ENCODE measurements around the gene TXNDC12.
A peak's percentile ranks its signal among the peaks of the same experiment; 100 is the strongest.
"Not testable (repeated sequence)": the region's sequence is repeated elsewhere in the genome, so short reads cannot be mapped to it uniquely, and the experiment has no call there.

TXNDC12 gene

DNA sequence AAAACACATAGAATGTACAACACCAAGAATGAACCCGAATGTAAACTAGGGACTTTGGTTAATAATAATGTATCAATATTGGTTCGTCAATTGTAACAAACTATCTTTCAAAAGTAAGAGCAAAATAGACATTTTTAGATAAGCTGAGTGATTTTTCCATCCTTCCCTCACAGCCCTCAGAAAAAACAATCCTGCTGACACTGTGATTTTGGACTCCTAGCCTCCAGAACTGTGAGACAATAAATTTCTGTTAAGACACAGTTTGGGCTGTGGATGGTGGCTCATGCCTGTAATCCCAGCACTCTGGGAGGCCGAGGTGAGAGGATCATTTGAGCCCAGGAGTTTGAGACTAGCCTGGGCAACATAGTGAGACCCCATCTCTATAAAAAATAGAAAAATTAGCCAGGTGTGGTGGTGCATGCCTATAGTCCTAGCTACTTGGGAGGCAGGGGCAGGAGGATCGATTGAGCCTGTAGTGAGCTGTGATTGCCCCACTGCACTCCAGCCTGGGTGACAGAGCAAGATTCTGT is 9.3 kb downstream of the TXNDC12 start:
- DNase-seq = not testable (repeated sequence)

DNA sequence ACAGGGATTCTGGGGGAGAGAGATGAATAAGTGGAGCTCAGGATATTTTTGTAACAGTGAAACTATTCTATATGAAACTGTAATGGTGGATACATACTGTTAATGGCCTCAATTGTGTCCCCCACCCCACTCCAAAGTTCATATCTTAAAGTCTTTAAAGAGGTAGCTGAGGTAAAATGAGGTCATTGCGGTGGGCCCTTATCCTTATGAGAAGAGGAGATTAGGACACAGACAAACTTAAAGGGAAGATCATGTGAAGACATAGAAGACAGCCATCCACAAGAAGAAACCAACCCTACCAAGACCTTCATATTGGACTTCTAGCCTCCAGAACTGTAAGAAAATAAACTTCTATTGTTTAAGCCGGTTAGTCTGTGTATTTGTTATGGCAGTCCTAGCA is 9.8 kb downstream of the TXNDC12 start:
- DNase-seq = no peak

DNA sequence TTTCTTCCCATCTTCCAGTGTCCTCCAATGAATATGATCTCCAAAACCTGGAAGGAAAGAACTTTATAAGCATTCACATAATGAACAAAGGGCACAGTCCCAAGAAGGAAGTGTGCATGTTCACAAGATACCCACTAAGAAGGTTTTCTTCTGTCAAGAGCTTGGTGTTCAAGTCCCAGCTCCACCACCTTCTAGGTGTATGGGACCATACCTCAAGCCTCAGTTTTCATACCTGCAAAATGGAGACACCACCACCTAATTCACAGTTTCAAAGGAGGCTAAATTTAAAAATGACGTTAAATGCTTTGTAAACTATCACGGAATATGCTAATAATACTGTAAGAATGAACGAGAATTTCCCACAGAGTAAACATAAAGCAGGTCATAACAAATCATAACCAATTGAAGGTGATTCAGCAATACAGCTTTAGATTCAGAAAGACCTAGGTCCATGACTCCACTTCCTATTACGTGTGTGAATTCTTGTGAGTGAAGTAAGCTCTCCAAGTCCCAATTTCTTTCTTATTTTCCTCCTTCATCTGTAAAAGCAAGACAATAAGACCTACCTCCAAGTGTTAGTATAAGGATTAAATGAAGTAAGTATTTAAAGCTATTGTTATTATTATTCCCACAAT is 13.3 kb downstream of the TXNDC12 start:
- DNase-seq = no peak

DNA sequence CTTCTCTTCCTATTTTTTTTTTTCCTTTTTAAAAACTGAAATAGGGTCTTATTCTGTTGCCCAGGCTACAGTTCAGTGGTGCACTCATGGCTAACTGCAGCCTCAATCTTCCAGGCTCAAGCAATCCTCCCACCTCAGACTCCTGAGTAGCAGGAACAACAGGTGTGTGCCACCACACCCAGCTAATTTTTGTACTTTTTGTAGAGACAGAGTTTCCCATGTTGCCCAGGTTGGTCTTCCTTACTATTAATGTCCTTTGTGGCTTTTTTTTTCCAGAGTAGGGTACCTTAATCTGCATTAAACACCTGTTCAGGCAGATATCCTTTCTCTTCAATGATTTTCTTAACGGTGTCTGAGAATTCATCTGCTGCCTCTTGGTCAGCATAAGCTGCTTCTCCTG is 17.1 kb downstream of the TXNDC12 start:
- no peak for DNase-seq

DNA sequence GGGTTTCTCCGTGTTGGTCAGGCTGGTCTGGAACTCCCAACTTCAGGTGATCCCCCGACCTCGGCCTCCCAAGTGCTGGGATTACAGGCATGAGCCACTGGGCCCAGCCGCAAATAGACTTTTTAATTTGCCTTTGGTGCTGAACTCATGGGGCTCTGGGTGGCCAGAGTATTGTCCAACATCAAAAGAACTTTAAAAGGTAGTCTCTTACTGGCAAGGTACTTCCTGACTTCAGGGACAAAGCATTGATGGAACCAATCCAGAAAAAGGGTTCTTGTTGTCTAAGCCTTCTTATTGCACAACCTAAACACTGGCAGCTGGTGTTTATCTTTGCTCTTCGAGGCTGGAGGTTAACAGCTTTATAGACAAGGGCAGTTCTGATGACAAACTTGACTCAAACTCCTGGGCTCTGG is 17.6 kb downstream of the TXNDC12 start:
- DNase-seq = peak; percentile 48

DNA sequence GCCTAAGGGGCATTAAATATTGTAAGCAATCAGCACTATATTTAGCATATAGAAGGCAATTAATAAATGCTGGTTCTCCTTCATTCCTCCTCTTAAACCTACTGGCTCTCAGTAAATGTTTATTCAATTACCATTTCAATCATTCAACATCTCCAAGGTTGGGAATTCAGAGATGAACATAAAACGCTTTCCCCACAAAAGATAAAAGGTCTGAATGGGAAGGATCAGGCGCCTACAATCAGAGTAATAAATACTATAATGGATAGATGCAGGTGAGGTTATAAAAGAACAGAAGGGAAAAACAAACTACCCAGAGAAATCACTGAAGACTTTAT is 21.0 kb downstream of the TXNDC12 start:
- DNase-seq = no peak

DNA sequence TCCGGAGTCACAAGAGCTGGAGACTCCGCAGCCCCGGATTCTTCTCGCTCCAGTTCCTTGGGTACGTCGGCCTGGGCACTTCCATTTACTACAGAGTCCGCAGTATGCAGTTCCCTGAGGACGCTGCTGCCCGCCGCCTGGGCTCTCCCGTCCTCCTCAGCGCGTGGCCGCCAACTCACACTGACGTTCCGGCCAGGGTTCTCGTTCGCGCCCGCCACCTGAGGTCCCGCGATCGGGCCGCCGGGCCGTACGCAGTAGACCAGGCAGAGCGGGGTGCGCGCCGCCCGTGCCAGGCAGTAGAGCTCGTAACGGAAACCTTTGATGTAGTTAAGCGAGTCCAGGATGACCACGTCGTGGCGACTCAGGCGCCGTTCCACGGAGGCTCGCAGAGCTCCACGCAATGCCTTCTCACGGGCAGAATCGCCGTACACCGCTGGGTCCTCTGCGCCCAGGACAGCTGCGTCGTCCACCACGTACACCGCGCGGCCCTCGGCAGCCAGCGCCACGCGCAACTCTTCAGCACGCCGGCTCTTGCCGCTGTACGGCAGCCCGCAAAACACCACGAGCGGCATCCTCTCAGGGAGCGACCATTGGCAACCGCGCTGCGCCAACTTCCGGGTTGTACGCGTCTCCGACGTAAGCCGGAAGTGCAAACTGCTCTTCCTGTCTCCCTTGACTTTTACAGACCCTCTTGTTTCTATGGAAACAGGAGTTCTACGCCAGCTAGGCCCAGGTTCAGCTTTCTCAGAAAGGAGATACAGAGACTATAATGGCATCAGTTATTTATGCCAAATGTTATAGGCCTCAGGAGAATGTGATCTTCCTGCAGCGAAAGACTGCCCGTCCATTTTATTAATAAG is 21.6 kb downstream of the TXNDC12 start, which contains the start of gene KTI12:
Gene KTI12 (minus strand): TSS at position 621 of the 860 bp plus-strand sequence. CDS start 49 bp downstream, at position 572.
- peak; percentile 79 for DNase-seq

DNA sequence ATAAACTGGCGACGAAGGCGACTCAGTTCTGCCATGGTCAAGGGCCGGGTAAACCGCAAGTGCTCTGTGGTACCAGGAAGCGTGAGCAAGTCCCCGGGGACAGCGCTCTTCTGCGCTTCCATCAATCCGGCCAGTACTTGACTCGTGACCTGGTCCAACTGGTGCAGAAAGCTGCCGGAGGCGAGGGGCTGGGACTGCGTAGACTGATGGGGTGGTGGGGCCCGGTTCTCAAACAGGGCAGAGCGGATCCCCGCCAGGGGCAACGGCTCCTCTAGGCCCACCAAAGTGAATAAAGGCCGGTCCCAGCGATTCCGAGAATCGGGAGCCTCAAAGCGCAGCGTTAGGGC is 22.2 kb downstream of the TXNDC12 start:
- no peak for DNase-seq

DNA sequence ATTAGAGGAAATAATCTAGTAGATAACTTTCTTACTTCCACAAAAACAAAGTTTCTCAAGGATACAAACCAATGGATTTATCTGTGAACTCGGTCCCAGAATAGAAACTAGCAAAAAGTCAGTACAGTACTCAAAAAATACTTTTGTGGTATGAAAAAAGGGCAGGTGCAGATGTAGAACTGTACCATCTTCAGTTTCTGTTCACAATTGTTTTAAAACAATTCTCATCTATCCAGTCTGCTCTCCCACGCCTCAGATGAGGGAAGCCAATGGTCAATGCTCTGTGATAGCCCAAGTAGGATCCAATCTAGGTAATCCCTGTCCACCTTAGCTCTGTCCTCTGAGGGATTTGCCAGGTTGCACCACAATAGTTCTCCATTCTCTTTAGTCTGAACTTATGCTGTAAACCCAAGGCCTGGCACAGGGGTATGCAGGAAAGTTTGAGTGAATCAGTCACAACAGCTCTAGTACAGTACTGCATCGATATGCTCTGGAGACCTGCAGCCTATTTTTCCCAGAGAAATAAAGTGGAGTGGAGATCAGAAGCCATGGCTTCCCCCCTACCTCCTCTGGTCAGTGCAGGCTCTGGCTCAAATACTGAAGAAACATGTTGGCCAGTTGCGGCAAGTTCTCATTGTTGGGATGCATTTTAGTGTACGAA is 22.7 kb downstream of the TXNDC12 start:
- DNase-seq = no peak

DNA sequence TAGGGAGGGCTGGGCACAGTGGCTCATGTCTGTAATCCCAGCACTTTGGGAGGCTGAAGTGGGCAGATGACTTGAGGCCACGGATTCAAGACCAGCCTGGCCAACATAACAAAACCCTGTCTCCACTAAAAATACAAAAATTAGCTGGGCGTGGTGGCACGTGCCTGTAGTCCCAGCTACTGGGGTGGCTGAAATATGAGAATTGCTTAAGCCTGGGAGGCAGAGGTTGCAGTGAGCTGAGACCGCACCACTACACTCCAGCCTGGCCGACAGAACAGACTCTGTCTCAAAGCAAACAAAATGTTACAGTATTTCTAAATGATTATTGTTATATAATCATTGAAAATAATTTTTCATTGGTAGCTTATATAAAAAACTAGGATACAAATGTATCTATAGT is 26.2 kb downstream of the TXNDC12 start:
- not testable (repeated sequence) for DNase-seq

DNA sequence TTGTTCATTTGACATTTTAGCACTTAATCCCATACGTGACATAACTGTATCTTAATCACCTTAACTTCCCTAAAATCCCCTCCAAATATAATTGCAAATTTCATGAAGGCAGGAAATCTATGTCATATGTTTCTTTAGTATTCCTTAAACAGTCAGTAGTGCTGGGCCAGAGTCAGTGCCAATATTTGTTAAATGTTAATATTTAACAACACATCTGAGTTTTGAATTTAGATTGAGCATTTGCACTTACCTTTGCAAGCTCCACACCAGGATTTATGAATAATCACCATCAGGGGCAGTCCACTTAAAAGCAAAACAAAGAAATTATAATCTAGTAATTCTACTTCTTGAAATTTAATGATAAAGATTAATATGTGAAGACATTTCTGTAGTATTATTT is 26.7 kb downstream of the TXNDC12 start:
- no peak for DNase-seq

DNA sequence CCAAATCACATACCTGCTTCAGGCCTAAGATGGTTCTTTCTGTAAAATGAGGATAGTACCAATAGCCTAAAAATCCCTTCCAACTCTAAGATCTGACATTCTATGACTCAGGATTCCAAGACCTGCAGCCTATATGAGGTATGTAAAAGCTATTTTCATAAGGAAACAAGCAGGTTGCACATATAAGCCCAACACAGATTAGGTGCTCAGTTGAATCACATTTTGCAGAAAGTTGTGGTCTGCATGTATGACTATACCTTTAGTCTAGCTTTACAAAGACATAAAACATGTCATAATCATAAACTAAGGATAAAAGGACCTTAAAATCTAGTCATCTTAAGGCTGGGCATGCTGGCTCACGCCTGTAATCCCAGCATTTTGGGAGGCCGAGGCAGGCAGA is 28.7 kb downstream of the TXNDC12 start:
- no peak for DNase-seq

DNA sequence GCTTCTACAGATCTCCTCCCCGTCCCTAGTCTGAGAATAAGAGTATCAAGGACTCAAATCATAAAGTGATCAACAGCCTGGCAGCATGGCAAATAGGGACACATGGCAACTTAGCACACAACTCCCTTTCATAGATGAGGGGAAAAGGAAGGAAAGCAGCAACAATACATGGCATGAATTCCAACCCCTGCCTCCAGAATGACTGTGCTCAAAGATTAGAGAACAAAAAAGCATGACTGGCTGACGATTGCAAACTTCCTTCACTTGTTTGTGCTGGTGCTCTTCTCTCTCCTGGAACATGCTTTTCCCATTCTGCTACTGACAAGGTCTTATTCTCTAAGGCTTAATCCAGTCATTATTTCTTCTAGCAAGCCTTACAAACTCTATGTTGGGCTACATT is 32.9 kb downstream of the TXNDC12 start:
- DNase-seq = no peak

DNA sequence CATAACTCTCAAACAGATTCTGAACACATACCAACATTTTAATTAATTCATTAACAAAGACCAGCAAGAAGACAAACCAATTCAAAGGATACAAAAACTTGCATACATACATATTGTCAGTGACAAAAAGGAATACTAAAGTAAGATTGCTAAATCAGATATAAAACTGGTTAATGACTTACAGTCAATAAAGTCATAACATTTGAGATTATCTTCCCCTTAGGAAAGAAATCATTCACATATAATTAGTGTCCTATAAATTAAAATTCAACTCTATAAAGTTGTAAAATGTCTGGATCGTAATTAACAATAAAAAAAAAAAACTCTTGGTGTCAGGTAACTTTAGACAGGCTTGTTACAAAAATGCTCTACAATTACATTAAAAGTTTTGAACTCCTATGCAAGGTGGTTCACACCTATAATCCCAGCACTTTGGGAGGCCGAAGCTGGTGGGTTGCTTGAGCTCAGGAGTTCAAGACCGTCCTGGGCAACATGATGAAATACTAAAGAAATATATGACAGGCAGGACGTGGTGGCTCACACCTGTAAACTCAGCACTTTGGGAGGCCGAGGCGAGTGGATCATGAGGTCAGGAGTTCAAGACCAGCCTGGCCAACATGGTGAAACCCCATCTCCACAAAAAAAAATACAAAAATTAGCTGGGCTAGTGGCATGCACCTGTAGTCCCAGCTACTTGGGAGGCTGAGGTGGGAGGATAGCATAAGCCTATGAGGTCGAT is 46.8 kb downstream of the TXNDC12 start:
- no peak for DNase-seq

DNA sequence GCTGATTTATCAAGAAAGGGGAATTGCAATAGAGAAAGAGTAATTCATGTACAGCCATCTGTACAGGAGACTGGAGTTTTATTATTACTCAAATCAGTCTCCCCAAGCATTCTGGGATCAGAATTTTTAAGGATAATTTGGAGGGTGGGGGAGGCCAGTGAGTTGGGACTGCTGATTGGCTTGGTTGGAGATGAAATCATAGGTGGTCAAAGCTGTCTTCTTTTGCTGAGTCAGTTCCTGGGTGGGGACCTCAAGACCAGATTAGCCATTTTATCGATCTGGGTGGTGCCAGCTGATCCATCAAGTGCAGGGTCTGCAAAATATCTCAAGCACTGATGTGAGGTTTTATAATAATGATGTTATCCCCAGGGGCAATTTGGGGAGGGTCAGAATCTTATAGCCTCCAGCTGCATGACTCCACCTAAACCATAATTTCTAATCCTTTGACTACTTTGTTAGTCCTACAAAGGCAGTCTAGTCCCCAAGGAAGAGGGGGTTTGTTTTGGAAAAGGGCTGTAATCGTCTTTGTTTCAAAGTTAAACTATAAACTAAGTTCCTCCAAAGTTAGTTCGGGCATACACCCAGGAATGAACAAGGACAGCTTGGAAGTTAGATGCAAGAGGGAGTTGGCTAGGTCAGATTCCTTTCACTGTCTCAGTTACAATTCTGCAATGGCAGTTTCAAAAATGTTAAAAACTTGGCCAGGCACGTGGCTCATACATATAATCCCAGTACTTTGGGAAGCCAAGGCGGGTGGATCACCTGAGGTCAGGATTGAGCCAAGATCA is 47.6 kb downstream of the TXNDC12 start:
- no peak for DNase-seq

DNA sequence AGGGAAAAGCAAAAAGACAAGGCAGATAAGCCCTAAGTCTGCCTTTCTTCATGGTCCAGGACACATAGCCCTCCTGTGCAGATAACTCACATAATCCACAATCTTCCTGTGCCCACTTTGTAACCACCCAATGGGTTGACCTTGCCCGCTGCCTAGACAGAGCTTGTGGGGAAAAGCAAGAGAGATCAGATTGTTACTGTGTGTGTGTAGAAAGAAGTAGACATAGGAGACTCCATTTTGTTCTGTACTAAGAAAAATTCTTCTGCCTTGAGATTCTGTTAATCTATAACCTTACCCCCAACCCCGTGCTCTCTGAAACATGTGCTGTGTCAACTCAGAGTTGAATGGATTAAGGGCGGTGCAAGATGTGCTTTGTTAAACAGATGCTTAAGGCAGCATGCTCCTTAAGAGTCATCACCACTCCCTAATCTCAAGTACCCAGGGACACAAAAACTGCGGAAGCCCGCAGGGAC is 48.9 kb downstream of the TXNDC12 start:
- not testable (repeated sequence) for DNase-seq

DNA sequence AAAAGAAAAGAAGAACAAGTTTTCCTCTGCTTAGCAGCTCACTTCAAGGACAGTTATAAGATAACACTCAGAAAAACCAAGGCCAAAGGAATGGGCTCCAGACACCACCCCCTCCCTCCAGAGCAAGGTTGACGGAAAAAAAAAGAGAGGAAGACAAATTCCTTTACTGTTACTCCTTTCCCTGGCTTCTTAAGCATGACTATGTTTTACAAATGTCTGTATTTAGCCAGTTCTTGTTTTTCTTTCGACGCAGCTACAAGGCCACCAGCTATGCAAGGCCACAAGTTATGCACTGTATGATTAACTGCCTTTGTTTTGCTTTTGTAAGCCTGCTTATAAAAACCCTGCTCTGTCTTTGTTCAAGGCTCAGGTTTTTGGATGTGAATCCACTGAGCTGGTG is 49.4 kb downstream of the TXNDC12 start:
- not testable (repeated sequence) for DNase-seq

DNA sequence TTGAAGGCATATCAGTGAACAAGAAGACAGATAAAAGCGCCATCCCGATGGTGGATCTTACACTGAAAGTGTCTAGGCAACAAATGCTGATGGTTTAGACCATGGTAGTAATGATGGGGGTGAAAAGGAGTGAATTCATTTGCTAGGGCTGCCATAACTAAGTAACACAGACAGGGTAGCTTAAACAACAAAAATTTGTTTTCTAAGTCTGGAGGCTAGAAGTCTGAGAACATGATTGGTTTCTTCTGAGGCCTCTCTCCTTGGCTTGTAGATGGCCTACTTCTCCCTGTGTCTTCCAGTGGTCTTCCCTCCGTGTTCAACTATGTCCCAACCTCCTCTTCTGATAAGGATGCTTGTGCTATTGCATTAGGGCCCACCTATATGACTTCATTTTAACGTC is 51.1 kb downstream of the TXNDC12 start:
- DNase-seq = no peak

DNA sequence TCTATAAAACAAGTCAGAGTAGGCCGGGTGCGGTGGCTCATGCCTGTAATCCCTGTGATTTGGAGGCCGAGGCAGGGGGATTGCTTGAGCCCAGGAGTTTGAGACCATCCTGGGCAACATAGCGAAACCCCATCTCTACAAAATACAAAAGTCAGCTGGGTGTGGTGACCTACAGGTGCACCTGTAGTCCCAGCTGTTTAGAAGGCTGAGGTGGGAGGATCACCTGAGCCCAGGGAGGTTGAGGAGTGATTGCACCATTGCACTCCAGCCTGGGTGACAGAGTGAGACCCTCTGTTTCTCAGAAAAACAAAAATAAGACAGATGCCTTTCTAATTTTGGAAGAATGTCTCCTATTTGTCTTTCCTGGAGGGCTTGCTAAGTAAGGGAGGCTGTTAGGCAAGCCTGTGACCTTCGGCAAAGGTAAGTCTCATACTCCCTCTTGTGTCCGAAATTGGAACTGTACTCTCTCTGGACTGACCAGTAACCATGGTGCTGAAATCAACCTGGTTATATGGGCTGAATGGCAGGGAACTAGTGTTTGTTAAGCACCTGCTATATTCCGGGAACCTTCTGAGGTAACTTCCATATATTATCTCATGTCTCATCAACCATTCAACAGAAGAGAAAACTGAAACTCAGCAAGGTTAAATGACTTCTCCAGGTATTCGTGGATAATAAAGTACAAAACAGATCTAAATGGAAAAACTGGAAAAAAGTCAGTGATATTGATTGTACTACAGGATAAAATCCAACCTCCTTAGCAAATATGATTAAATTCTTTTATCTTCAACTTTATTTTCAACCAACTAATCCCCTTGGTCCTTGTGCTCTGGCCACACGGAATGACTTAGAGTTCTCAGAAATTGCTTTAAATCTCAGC is 52.7 kb downstream of the TXNDC12 start:
- DNase-seq = peak; percentile 64

DNA sequence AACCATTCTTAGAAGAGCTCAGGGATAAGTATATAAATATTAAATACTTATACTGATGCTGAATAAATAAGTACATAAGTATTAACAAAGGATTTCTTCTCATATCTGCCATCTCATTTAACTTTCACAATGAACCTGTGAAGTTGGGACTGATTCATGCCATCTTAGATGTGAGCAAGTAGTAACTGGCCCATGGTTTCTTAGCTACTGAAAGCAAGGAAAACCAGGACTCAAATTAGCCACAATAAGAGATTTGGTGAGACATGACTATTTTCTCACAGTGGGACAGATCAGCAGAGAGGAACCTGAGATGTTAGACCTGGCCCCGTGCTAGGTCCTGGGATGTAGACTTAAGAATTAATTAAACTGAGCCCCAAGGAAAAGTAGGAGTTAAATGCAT is 56.3 kb downstream of the TXNDC12 start:
- no peak for DNase-seq

DNA sequence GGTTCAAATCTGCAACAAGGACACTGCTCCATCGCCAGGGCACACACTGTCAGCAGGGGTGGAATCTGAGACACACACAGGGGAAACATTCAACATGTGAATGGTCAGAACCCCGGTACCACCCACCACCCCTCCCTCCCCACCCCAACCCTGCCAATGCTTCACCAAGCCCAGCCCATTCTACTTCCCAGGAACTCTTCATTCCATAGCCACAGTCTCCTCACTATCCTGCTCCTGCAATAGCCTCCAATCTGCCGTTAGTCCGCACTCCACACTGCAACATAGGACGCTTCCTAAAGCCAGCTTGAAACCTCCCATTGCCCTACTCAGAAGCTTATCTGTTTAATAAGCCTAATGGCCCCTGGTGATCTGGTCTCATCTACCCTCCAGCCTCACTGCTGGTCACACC is 57.0 kb downstream of the TXNDC12 start:
- no peak for DNase-seq

Data from NCI-H510A (cell line).